SHP77 (cell line): ENCODE data around the gene TMEM98.
"Not testable (repeated sequence)": the region's sequence is repeated elsewhere in the genome, so short reads cannot be mapped to it uniquely, and the experiment has no call there.

Source experiments
- DNase-seq, 2 experiments: peaks; one replicate each; lab custom pipeline; 2025; lab: John Stamatoyannopoulos, UW

TMEM98 gene

DNA sequence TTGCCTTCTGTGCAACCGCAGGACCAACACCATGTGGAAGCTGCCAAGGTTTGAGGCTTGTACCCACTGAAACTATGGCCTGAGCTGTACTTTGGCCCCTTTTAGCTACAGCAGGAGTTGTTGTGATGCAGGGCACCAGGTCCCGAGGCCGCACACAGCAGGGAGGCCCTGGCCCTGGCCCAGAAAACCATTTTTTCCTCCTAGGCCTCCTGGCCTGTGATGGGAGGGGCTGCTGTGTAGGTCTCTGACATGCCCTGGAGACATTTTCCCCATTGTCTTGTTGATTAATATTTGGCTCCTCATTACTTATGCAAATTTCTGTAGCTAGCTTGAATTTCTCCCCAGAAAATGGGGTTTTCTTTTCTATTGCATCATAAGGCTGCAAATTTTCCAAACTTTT, 53.7 kb downstream of the TMEM98 start:
- not testable (repeated sequence) for DNase-seq

DNA sequence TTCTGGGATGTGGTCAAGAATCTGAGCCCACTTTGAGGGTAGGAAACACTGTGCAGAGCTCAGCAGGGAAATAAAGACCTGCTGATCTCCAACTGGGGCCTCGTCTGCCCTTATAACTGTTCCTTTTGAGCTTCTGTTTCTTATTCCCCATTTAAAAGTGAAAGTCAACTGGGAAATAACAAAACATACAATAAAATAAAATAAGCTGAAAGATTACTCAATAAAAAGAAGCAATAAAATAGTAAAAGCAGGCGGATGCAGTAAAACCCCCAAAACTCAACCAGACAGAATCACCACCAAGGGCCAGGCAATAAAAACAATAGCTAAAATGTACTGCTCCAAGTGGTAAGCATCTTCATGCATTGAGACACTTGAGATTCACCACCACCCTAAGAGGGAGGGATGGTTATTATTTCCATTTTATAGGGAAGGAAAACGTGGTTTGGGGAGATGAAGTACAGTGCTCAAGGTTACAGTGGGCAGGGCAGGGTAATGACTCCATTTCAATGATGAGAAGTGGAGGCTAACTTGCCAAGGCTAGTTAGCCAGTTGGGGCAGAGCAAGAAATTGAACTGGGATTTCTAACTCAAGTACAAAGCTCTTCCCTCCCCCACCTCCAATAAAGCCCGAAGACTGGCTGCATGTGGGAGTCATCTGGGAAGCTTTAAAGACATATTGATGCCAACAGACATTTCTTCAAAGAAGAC, 57.2 kb downstream of the TMEM98 start:
- no peak for DNase-seq

DNA sequence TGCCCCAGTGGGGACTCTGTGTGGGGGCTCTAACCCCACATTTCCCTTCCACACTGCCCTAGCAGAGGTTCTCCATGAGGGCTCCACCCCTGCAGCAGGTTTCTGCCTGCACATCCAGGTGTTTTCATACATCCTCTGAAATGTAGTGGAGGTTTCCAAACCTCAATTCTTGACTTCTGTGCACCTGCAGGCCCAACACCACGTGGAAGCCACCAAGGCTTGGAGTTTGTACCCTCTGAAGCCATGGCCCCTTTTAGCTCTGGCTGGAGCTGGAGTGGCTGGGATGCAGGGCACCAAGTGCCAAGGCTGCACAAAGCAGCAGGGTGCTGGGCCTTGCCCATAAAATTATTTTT, 59.5 kb downstream of the TMEM98 start:
- not testable (repeated sequence) for DNase-seq

DNA sequence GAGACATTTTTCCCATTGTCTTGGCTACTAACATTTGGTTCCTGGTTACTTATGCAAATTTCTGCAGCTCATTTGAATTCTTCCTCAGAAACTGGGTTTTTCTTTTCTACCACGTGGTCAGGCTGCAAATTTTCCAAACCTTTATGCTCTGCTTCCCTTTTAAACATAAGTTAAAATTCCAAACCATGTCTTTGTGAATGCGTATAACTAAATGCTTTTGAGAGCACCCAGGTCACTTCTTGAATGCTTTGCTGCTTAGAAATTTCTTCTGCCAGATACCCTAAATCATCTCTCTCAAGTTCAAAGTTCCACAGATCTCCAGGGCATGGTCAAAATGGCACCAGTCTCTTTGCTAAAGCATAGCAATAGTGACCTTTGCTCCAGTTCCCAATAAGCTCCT, 59.9 kb downstream of the TMEM98 start:
- DNase-seq = not testable (repeated sequence)

DNA sequence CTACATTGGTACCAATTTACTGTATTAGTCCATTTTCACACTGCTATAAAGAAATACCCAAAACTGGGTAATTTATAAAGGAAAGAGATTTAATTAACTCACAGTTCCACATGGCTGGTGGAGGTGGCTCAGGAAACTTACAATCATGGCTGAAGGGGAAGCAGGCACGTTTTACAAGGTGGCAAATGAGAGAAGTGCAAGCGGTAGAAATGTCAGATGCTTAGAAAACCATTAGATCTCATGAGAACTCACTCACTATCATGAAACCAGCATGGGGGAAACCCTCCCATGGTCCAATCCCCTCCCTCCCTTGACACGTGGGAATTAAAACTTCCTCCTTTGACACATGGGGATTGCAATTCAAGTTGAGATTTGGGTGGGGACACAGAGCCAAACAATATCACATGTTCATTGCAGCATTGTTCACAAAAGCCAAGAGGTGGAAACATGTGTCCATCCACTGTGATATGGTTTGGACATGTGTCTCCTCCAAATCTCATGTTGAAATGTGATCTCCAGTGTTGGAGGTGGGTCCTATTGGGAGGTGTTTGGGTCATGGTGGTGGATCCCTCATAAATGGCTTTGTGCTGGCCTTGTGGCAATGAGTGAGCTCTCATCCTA, 60.6 kb downstream of the TMEM98 start:
- no peak for DNase-seq

DNA sequence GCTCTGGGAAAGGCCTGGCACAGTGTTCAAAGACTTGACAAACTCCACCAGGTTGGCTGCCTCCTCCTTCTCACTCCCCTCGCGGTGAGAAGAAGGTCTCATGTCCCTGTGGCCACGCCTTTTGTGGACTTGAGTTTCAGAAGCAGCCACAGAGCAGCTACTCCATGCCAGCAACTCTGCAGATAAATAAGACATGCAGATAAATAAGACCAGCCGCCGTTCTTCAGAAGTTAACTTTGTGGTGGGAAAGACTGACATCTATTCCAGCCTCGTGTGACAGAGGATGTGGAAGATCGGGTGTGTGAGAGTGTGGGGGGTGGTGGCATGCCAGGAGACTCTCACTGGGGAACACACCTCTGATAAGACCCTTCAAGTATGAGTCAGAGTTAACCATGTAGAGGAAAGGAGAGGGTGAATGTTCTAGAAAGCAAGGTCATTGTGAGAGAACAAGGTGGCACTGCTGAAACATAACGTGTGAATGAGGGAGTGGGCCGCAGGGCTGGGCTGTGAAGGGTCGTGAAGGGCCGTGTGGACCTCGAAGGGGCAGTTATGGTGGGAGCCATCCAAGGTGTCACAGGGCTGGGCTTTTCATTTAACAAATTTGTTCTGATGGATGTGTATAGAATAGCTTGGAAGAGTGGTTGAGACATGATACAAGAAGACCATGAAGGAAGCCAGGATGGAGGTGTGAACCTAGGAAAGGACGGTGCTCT, 64.5 kb downstream of the TMEM98 start:
- no peak for DNase-seq

DNA sequence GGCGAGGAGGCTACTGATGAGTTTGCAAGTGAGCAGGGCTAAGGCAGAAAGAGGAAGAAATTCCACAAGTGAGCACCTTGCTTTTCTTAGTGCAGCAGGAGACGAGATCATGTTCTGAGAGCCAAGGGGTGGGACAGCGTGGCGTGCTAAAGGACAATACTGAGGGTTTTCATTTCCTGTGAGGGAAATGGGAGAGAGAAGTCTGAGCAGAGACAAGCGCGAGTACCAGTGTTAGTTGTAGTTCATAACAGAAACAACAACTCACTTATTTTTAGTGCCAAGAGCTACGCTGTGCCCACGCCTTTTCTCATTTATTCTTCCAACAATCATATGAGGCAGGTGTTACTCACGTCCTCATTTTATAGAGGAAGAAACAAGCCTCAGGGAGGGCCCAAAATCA, 66.0 kb downstream of the TMEM98 start:
- no peak for DNase-seq
